Stimulated activated CD8-positive, alpha-beta memory T cell treated with anti-CD3 and anti-CD28 coated beads, Interleukin-15, amount 100 ng/mL, for 1 hour (primary cell): Measurements from ENCODE around the gene PID1.

Source experiments
- DNase-seq: peaks from one replicate; pipeline ENCODE4 v3.0.0-alpha.2; 2020; ENCODE audit warnings: low read depth

Gene PID1

GRCh38 chr2:229261076-229261475 lies 10.0 kb downstream of the PID1 start:
- DNase-seq, result no peak

- no peak for DNase-seq
Measured at GRCh38 chr2:229257985-229258384, 13.1 kb downstream of the PID1 start.

- DNase-seq, result no peak
Measured at GRCh38 chr2:229256376-229256775, 14.7 kb downstream of the PID1 start.

- DNase-seq, result no peak
Measured at GRCh38 chr2:229254206-229254605, 16.9 kb downstream of the PID1 start.

- no peak for DNase-seq
Measured at GRCh38 chr2:229252996-229253395, 18.1 kb downstream of the PID1 start.

- no peak for DNase-seq
Measured at GRCh38 chr2:229252280-229252679, 18.8 kb downstream of the PID1 start.

- no peak for DNase-seq
Measured at GRCh38 chr2:229249536-229249935, 21.6 kb downstream of the PID1 start.

GRCh38 chr2:229246334-229246733 lies 24.8 kb downstream of the PID1 start:
- no peak for DNase-seq

GRCh38 chr2:229244975-229245374 lies 26.1 kb downstream of the PID1 start:
- DNase-seq, result no peak

- no peak for DNase-seq
Measured at GRCh38 chr2:229243890-229244560, 27.1 kb downstream of the PID1 start.

- no peak for DNase-seq
Measured at GRCh38 chr2:229240984-229241491, 30.0 kb downstream of the PID1 start.

GRCh38 chr2:229239021-229239420 lies 32.1 kb downstream of the PID1 start:
- DNase-seq, result no peak

- DNase-seq, result no peak
Measured at GRCh38 chr2:229237270-229237669, 33.8 kb downstream of the PID1 start.

GRCh38 chr2:229235131-229235914 lies 35.8 kb downstream of the PID1 start:
- no peak for DNase-seq

GRCh38 chr2:229231885-229232284 lies 39.2 kb downstream of the PID1 start:
- DNase-seq, result no peak

- no peak for DNase-seq
Measured at GRCh38 chr2:229231328-229231868, 39.7 kb downstream of the PID1 start.

GRCh38 chr2:229230911-229231310 lies 40.2 kb downstream of the PID1 start:
- no peak for DNase-seq

- no peak for DNase-seq
Measured at GRCh38 chr2:229230256-229230655, 40.8 kb downstream of the PID1 start.

- DNase-seq, result no peak
Measured at GRCh38 chr2:229226382-229226781, 44.7 kb downstream of the PID1 start.

- no peak for DNase-seq
Measured at GRCh38 chr2:229223107-229223506, 48.0 kb downstream of the PID1 start.

- DNase-seq, result no peak
Measured at GRCh38 chr2:229221641-229222040, 49.4 kb downstream of the PID1 start.

- DNase-seq, result no peak
Measured at GRCh38 chr2:229220254-229220653, 50.8 kb downstream of the PID1 start.

- DNase-seq, result no peak
Measured at GRCh38 chr2:229218329-229218921, 52.7 kb downstream of the PID1 start.
